GM21786 (cell line): ENCODE results near the gene FAM13A.

Experiments used
- ATAC-seq: cut with Tn5 transposase; IDR thresholded peaks from one replicate; pipeline ENCODE4 v1.9.1; 2021; ENCODE audit not compliant: unreplicated experiment

The FAM13A gene

DNA sequence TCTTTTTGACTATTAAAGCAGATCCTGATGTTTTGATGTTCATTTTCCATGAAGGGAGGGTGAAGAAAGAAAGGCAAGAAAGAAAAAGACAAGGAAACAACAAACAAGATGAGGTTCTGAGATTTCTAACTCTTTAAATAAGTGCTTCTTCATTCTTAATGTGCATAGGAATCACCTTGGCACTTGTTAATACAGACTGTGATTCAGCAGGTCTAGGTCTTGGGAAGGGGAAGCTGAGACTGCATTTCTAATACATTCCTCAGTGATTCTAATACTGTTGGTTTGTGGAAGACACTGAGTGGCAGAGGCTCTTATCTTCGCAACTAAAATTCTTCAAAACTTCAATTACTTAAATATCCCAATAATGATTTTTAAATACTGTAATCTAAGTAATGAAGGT lies 264.2 kb downstream of the FAM13A start:
- ATAC-seq = no peak

DNA sequence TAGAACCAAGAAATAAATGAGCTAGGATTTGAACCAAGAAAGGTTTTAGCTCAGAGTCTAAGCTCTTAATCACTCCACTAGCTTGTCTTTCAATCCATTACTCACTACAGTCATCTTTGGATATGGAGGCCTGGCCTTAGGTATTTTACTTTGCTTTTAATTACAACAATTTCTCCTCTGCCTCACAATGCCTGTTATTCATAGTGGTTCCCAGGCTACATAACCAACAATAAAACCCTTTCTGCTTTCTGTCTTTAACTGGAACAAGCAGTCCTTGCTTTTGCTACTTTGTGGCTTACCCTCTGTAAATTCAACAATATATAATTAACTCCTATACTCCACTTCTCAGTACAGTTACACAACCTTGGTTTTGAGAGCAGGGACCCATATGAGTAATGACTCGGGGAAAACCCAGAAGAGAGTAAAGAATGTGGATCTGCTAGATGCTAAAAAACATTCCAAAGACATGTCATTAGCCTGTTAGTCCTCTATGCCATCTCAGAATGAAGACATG lies 264.7 kb downstream of the FAM13A start:
- ATAC-seq = peak; percentile 78

DNA sequence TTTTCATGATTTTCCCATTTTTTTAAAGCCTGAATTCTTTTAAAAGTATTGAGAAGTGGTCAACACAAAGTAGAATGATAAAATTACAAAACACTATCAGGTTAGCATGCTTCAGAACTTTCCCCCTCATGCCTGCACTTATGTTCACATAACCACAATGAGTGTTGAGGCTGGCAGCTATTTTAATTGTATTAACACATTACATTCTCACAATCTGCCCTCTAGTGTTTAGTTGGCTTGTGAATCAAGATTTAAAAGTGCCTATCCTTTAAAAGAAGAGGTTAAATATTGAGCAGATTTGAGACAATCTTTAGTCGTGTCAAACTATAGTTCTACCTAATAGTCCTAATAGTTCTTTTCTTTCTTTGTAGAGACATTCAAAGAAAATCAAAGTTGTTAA lies 265.7 kb downstream of the FAM13A start:
- ATAC-seq = no peak

DNA sequence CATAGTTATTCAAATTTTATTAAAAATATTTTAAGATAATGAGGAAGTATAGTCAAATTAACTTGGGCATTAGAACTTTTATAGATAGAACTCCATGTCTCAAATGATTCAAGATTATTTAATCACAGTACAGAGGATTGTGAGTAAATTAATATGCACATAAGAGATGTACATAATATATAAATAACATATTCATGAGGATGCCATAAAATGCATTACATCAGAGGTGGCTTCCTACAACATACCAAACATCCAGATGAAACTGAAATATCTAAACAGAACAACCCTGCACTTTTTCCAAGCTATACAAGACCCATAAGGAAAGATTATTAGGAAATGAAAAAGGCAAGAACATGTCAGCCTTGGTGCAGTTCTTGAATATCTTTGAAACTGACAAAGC lies 268.1 kb downstream of the FAM13A start:
- no peak for ATAC-seq

DNA sequence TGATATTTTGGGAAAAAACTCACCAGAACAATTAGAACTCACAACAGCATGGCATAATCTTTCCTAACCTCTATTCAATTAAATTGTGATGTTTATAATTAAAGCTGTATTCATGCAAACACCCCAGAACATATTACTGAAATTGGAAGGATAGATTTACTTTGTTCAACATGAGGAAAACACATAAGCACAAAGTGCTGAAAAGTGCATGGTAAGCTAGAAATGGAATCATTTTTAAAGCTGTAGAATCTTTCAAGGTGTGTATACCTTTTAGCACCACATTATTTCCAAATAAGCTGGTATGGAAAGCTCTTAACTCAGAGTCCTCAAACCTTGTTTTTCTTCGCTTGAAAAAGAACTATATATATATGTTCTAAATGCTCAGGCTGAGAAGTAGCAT lies 268.6 kb downstream of the FAM13A start:
- ATAC-seq = no peak

DNA sequence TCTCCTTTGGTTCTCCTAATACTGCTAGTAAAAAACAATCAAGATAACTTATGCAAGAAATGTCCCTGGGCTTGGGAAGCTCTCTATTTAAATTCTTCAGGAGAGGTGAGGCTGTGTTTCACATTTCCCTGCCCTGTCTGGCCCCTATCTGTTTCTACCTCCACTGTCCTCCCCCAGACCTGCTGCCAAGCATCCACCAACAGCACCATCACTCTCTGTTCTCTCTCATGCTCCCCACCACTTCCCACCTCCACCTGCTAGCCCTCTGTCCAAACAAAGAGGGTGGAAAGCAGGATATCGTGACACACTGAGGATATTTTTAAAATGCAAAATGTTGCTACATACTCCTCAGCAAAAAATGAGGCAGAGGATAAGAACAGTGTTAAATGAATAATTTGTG lies 271.0 kb downstream of the FAM13A start:
- no peak for ATAC-seq

DNA sequence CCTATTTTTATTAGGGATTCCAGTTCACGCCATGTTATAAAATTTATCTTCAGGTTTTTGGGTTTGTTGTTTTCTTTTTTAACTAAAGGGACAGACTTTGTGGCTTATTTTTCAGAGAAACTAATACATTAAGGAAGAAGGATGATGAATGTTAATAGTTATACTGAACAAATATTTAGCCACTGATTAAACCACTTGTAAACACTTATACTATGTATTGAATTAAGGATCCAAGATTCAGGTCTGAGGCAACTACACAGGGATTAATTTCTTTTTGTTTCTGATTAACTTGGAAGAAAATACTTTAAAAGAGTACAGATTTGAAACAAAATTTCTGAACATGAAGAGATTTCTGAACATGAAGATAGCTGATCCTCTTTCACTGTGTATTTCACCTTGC lies 276.6 kb downstream of the FAM13A start:
- no peak for ATAC-seq

DNA sequence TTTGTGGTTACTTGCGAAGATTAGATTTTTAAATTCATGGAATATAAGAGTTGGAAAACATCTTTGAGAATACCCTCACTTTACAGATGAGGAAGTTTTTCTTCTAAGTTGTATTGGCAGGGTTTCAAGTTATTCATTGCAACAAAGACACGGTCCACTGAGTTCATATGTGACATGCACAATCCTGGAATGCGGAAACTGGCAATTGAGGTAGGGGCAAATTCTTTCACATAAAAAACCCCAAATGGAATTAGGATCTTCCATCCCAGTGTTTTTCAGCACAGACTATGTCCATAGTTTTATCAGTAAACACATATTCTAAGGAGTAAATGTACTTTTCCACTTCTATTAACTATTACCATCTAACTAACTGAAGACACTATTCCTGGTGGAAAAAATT lies 277.6 kb downstream of the FAM13A start:
- ATAC-seq = no peak

DNA sequence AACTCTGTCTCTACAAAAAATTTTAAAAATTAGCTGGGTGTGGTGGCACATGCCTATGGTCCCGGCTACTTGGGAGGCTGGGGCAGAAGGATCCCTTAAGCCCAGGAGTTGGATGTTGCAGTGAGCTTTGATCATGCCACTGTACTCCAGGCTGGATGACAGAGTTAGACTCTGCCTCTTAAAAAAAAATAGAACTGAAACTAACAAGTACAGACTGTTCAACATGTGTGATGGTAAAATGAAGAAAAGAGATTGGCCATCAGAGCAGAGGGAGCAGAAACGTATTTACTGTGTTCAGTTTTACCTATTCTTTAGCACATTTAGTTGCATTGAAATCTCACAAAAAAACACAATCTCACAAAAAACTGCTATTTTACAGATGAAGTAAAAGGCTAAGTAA lies 281.5 kb downstream of the FAM13A start:
- peak; percentile 86 for ATAC-seq

DNA sequence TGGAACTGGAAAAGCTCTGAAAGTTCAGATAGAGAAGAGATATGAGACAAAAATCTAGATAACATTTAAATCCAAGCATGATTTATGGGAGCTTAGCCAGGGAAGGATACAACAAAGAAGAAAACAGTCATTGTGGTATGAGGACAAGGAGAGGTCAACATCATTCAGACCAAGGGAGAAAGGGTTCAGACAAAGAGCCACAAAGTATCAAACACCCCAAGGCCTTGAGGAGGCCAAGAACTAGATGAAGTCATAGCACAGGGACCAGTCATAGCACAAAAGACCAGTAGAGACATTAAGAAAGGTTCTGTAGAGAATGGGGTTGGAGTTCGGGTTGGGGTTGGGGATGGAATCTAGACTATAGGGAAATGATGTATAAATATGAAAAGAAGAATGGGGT lies 282.0 kb downstream of the FAM13A start:
- ATAC-seq = no peak

DNA sequence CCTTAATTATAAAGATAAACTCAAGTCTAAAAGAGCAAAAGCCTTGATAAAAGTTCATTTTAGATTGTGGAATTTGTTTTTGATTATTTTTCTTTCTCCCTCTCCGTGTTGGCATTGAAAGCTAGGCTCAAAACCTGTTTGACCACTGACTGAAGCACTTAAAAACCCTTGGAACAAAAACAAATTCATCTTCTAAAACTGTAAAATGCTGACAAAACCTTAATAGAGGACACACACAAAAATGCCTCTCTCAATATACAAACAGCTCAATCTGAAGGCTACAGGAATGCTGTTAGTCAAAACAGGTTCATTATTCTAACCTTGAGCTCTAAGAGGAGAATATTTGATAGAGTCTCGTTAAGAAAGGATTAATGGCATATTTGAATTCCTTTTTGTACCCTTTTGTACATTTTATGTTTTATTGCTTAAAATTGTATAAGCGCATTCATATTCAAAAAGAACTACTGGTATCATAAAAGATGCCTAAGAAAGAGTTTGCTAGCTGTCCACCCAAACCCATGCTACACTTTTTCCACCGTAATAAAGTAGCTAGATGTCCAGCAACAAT lies 285.0 kb downstream of the FAM13A start:
- no peak for ATAC-seq

DNA sequence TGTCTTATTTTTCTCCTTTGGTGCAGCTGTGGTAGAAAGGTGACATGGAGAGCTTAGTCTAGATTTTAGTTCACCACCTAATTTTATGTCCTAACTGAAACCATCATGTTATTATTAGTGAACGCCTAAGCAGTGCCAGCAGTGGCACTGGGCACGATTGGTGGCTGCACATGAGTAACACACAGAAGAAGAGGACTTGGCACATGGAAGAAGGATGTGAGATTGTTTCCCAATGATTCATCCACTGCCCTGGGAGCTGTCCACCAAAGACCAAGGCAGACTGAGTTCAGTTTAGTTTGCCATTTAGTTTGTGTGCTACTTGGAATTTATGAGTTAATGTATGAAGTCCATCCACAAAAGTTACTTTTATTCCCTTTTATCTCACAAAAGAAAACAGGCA lies 291.3 kb downstream of the FAM13A start:
- ATAC-seq = no peak

DNA sequence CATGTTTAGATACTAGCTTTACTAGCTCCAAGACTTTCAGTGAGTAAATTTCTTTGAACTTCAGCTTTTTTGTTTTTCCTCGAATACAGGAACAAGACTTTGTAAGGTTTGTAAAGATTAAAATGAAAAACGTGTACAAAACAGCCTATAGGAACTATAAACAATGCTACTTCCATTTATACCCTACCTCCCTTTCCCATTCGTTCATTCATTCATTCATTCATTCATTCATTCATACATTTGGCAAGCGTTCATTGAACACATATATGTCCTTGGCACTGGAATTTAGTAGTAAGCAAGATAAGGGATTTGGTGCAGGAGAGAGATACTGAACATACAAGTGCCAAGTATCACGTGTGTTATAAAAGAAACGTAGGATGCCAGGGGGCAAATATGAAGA lies 293.9 kb downstream of the FAM13A start:
- no peak for ATAC-seq

DNA sequence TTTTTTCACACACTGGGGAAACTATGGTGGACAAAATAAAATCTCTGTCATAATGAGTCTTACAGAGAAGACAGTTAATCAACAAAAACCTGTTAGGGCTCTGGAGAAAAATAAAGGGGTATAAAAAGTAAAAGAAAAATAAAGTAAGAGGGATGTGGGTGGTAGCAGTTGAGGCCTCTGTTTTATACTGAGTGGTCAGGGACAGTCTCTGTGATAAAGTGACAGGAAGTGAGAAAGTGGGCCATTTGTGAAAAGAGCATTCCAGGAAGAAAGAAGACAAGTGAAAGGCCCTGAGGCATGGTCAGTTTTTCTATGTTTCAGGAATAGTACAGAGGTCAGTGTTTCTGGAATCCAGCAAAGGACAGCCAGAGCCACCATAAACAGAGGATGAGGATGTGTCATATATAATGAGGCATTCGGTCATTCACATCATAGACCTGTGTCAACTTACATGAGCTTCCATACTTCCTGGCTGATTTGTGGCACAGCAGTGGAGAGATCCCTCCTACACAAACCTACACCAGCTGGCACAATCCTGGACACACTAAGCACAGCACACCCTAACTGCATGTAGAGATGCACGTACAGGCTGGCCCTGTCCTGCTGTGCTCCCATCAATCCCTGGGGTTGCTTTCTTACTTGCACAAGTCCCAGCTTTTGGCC lies 295.0 kb downstream of the FAM13A start:
- no peak for ATAC-seq

DNA sequence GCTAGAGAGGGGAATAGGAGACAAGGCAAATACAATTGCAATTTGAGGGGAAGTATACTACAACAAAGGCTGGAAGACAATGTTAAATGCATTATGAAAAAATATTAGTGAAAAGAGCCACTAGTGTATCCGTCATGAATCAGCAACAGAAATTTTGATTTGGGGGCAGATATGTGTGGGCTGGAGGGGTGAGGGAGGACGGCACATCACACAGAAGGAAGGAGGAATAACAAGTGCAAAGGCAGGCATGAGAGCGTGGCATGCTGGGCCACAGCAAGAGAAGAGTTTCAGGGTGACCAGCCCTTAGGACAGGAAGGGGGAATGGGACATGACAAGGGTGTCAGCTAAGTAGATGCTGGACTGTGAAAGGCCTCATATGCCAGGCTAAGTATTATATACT lies 295.6 kb downstream of the FAM13A start:
- ATAC-seq = no peak

DNA sequence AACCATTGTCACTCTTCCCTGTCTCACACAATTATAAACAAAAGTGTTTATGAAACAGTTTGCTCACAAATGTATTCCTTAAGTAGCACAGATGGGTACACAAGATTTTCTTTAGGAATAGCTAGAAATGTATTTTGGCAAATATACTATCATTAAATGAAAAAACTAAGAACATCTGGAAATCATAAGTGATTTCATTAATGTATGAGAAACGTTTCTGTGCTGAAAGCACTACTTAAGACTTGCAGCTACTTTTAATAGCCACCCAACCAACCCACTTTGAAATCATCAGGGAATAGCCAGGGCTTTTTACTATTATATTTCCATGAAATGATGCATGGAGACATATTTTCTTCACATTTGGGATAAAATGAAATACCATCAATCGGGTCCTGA lies 297.1 kb downstream of the FAM13A start:
- no peak for ATAC-seq

DNA sequence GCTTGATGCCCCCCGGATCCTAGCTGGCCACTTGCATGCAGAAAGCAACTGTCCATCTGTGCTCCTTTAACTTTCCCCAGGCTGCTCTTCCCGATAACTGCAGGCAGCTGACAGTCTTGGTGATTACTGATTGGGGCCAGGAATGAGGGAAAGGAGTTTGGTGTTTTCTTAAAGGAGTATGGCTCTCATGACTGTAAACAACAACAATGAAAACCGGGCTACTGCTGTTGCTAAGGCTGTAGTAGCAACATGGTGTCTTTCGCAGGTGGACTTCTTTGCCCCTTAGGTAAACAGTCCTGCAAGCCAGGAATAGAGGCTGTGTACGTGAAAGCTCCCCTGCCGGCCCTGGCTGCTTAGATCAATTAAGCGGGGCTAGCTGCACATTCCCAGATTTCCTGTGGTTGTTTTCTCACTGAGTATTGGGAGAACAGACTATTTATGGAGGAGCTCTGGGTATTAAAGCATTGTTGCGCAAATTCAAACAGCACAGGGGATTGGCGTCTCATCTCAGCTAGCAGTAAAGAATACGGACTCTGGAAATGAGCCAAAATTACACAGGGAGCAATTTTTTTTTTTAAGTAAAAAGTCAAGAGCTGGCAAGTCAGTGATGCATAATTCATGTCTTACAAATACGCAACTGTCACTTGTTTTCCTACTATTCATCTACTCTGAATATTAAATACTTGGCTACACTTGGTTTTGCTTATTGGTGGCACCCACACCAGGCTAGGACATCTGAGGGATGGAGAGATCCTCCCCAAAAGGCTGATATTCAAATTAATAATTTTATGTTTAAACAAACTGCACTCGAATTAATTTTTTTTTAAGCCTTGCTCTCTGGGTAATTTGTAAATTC lies 297.7 kb downstream of the FAM13A start:
- ATAC-seq = no peak

DNA sequence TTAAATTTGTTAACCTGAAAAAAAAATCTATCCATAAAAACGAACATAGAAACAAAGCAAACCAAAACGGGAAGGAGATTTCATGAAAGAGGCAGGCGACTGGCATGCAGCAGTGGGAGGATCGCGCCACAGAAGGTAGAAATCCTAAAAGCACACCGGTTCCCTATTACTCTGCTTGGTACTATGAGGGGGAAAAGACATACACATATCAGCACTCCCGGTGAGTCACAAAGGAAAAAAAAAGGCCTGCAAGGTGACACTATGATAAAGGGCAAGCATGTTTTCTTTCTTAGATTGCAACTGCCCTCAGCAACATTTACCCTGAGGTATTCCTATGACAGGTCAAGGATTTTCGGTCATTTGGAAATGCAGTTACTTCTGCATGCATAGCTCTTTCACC lies 298.7 kb downstream of the FAM13A start:
- ATAC-seq = no peak

DNA sequence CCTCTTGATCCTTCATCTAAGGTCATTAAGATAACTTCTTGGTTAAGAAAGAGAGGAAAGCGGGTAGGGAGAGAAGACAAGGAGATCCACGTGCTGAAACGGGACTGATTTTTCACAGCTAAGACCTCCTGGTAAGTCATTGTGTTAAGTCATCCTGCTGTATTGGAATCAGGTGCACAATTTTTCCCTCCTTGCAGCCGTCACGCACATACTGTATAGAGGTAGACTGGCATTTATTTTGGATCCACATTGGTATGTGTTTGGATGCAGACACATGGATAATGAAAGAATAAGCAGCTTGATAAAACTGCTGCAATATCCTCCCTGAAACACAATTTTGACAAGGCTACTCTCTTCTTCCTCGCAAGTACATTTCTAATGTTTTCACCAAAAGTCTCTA lies 299.2 kb downstream of the FAM13A start:
- no peak for ATAC-seq

DNA sequence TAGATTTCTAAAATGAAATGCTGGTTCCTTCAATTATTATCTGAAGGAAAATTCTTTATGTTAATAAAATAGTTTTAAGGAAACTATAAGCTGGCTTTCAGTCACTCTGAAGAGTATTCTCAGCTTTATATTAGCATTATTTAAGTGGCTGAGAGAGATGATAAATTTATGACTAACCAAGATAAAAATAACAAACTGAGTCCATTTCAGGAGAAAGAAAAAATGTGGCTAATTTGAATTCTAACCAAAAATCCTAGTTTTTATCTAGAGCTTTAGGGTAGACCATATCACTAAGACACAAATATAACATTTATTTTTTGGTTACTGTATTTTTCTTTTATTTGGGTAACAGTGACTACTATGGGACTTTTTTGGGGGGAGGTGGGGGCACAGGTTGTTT lies 299.9 kb downstream of the FAM13A start:
- ATAC-seq = no peak

DNA sequence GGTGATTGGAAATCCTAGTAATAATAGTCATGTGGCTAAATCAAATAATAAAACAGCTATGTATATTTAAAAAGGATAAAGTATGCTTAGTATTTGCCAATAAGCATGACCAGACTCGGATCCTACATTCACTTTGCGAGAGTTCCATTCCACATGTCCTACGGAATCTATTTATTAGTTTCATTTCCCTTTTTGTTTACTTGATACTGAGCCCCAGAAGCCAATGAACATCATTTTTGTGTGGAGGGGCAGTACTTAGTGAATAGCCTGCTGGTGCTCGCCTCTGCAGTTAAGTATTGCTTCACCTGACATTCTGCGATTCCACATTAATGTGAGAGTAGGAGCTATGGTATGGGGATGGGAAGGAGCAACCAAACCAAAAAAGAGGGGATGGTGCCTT lies 300.8 kb downstream of the FAM13A start:
- ATAC-seq = no peak

DNA sequence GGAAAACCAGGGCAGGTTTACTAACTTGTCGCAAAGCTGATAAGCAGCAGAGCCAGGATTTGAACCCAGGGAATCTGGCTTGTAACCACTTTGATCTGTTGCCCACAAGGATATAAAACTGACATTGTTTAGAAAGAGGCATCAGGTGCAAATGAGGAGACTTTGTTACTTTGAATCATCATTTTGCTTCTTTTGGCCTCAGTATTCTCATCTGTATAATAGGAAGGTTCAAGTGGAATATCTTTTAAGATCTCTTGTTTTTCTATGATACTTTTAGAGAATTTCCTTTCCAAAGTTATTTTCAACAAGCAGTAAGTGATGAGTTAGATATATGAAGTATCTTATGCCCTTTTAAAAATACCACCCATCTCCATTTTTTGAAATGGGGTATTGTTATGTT lies 301.5 kb downstream of the FAM13A start:
- no peak for ATAC-seq
